DND-41 (cell line): ENCODE data around the gene GPRC5A.

Experiments
- ATAC-seq: fragments of 200-7000 bp; cut with Tn5 transposase; 3 replicates; pipeline ENCODE4 v1.9.1; 2021; ENCODE audit warnings: low read depth; ENCODE audit not compliant: insufficient read depth
- DNase-seq: peaks from one replicate; pipeline ENCODE4 v3.0.0-alpha.2; 2020
- H2AFZ ChIP-seq: 2 replicates; pipeline ENCODE4 v1.6.0; 2012; ENCODE audit warnings: low read depth, low read length
- H3K27ac ChIP-seq: 2 replicates; pipeline ENCODE4 v1.5.1; 2012; ENCODE audit warnings: low read length, inconsistent platforms
- H3K27me3 ChIP-seq: fragments of 200-600 bp; sonication (generic); 2 replicates; pipeline ENCODE4 v1.6.0; 2012; ENCODE audit warnings: low read length, mild to moderate bottlenecking, inconsistent platforms; ENCODE audit not compliant: insufficient read depth, poor library complexity
- H3K36me3 ChIP-seq: 2 replicates; pipeline ENCODE4 v1.5.1; 2012; ENCODE audit warnings: low read length, inconsistent platforms; ENCODE audit not compliant: insufficient read depth
- H3K4me1 ChIP-seq: 2 replicates; pipeline ENCODE4 v1.5.1; 2012; ENCODE audit warnings: mild to moderate bottlenecking, low read length; ENCODE audit not compliant: insufficient read depth
- H3K4me2 ChIP-seq: 2 replicates; pipeline ENCODE4 v1.6.0; 2012; ENCODE audit warnings: mild to moderate bottlenecking, moderate library complexity, low read length, inconsistent platforms; ENCODE audit not compliant: insufficient read depth
- H3K4me3 ChIP-seq, 2 experiments: fragments of 200-600 bp in 1 of 2; shearing (Covaris generic) in 1 of 2; 2 replicates each; pipeline ENCODE4 v1.5.1; 2012 to 2016; ENCODE audit warnings: inconsistent platforms in 2 of 2, low read length in 2 of 2, mild to moderate bottlenecking in 2 of 2, low read depth in 1 of 2, moderate library complexity in 1 of 2
- H3K79me2 ChIP-seq: 2 replicates; pipeline ENCODE4 v1.6.0; 2012; ENCODE audit warnings: low read length, inconsistent platforms; ENCODE audit not compliant: insufficient read depth
- H3K9ac ChIP-seq: 2 replicates; pipeline ENCODE4 v1.6.0; 2012; ENCODE audit warnings: low read depth, mild to moderate bottlenecking, inconsistent platforms, low read length, moderate library complexity
- H3K9me3 ChIP-seq: 2 replicates; pipeline ENCODE4 v1.5.1; 2012; ENCODE audit warnings: low read length, moderate library complexity, mild to moderate bottlenecking, inconsistent platforms; ENCODE audit not compliant: insufficient read depth, severe bottlenecking
- H4K20me1 ChIP-seq: 2 replicates; pipeline ENCODE4 v1.6.0; 2012; ENCODE audit warnings: low read length; ENCODE audit not compliant: insufficient read depth
- CTCF ChIP-seq: IDR thresholded peaks from 2 replicates; pipeline ENCODE4 v1.5.1; 2012; ENCODE audit warnings: borderline replicate concordance, low read length, moderate library complexity, mild to moderate bottlenecking; ENCODE audit not compliant: poor library complexity, severe bottlenecking; ENCODE audit errors: extremely low read depth
- EZH2 ChIP-seq: IDR thresholded peaks from 3 replicates; pipeline ENCODE4 v1.6.1; 2012; ENCODE audit warnings: borderline replicate concordance, low read depth, mild to moderate bottlenecking, moderate library complexity, low read length, inconsistent platforms; ENCODE audit not compliant: severe bottlenecking

GPRC5A gene

GRCh38 chr12:12924169-12924568, 32.8 kb downstream of the GPRC5A start:
- no peak overlapping the region for H2AFZ ChIP-seq
- H3K27ac ChIP-seq = no peak overlapping the region
- no peaks in the 10 kb centered on the region for H3K27me3 ChIP-seq
- ATAC-seq (no peak), DNase-seq (no peak)
- H4K20me1 ChIP-seq = no peaks in the 10 kb centered on the region
- TF ChIP-seq EZH2 (no peak), CTCF (no peak)
- no peaks in the 10 kb centered on the region for H3K36me3 ChIP-seq
- H3K9me3 ChIP-seq = no peaks in the 10 kb centered on the region
- H3K79me2 ChIP-seq = no peaks in the 10 kb centered on the region
- H3K4me1 ChIP-seq = no peaks in the 10 kb centered on the region
- H3K4me3 ChIP-seq = no peak overlapping the region
- H3K4me2 ChIP-seq = no peak overlapping the region
- no peak overlapping the region for H3K9ac ChIP-seq

- Histone ChIP-seq H3K79me2 (no peaks in the 10 kb centered on the region), H2AFZ (no peak overlapping the region), H3K27me3 (no peaks in the 10 kb centered on the region), H3K36me3 (no peaks in the 10 kb centered on the region), H3K4me1 (no peaks in the 10 kb centered on the region), H4K20me1 (no peaks in the 10 kb centered on the region), H3K9ac (no peak overlapping the region), H3K4me3 (no peak overlapping the region), H3K27ac (no peak overlapping the region), H3K4me2 (no peak overlapping the region), H3K9me3 (no peaks in the 10 kb centered on the region)
- no peak for ATAC-seq
- no peak for DNase-seq
- no peak for TF ChIP-seq EZH2
- no peak for TF ChIP-seq CTCF
Observed at GRCh38 chr12:12925388-12925787, 34.0 kb downstream of the GPRC5A start.

DNA sequence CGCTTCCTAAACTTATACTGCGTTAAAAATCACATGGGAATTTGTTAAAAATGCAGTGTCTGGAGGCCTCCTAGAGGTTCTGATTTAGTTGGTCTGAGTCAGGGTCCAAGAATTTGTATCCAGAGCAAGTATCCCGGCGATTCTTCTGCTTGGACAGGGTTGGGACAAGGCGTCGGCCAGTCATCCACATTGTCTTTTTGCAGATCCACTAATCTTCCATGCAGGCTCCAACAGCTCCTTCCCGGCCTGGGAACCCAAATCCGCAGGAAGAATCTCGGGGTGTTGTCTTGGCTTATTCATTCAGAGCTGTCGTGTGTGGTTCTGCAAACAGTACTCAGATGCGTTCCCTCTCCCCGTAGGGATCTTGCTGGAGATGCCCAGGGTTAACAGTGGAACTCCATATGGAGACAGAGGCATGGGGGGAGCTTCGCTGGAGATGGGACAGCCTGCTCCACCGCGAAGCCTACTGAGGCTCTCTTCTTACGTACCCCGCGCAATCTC, 35.3 kb downstream of the GPRC5A start:
- no peak for TF ChIP-seq CTCF
- TF ChIP-seq EZH2 = no peak
- no peaks in the 10 kb centered on the region for H4K20me1 ChIP-seq
- no peaks in the 10 kb centered on the region for H3K79me2 ChIP-seq
- H3K4me1 ChIP-seq = no peaks in the 10 kb centered on the region
- H3K9me3 ChIP-seq = no peaks in the 10 kb centered on the region
- no peak for DNase-seq
- H3K9ac ChIP-seq = no peak overlapping the region
- H3K4me2 ChIP-seq = no peak overlapping the region
- no peak overlapping the region for H2AFZ ChIP-seq
- no peak for ATAC-seq
- no peaks in the 10 kb centered on the region for H3K27me3 ChIP-seq
- H3K36me3 ChIP-seq = no peaks in the 10 kb centered on the region
- no peak overlapping the region for H3K27ac ChIP-seq
- H3K4me3 ChIP-seq = no peak overlapping the region
